ENCODE measurements around the gene SUMF1. TPM values are rescaled to one million over a fixed set of nuclear protein-coding genes. Genes with fewer than 3 reads are reported as not detected.

The SUMF1 gene
- total and polyA plus RNA-seq, 2 of the 13 experiments (the other 11 are each of a cell fraction or from before 2014, with no cell fraction given), result 18.5 to 28.9 TPM

- ChIA-PET CTCF (ENCODE audit: low intra/inter-chr PET ratio, low total read pairs) (no interaction called here), POLR2A (interaction anchor here (1.0 to 1.3 kb wide), 2 partner anchors 41 to 67 kb away, joined by 5 to 7 read pairs; partner anchors contain the start of genes ITPR1 and SUMF1)
- H3K27ac ChIP-seq (ENCODE audit: extremely low read length, insufficient read depth, low read length), result peak overlapping the region; percentile 58
- H3K4me2 ChIP-seq (ENCODE audit: low read depth, low read length), result peak overlapping the region; percentile 41; the same call in 1 of the 2 replicates
- H3K4me1 ChIP-seq (ENCODE audit: insufficient read depth, low read length), result peaks cover 27% of the 10 kb centered on the region
- H4K20me1 ChIP-seq (ENCODE audit: insufficient read depth, low read length), result no peaks in the 10 kb centered on the region; the same call in 1 of the 2 replicates
- H2AFZ ChIP-seq (ENCODE audit: low read length), result no peak overlapping the region
- intact Hi-C loops (cut with micrococcal nuclease; ENCODE audit: unreplicated experiment) (no loop called here), in situ Hi-C loops (cut with HindIII; ENCODE audit: extremely low pct_ligation_motif_present, low pct_unique_long_range_greater_than_20kb) (no loop called here)
- peaks cover 8% of the 10 kb centered on the region for H3K79me2 ChIP-seq (ENCODE audit: insufficient read depth, low read length)
- H3K36me3 ChIP-seq (replicated peaks in 1 of 2; ENCODE audit: control insufficient read depth in 1 of 2, insufficient read depth in 2 of 2, low read length in 2 of 2), result peaks cover 3% of the 10 kb centered on the region in 2 experiments; a peak in 2 of 5 replicates
- no peaks in the 10 kb centered on the region for H3K27me3 ChIP-seq (ENCODE audit: control insufficient read depth in 1 of 2, insufficient read depth in 2 of 2, low read length in 2 of 2)
- H3K4me3 ChIP-seq (replicated peaks in 1 of 3; ENCODE audit: insufficient read depth in 1 of 3, low read depth in 2 of 3, low read length in 3 of 3), result no peak overlapping the region
- FAIRE-seq, result no peak
- DNase-seq (ENCODE audit: low spot score), result no peak
- no peak for ATAC-seq
- TF ChIP-seq SRF (IDR thresholded peaks at IDR 0.05; ENCODE audit: low read depth, low read length) (no peak), ARID3A (IDR thresholded peaks at IDR 0.05; ENCODE audit: low read depth, low read length) (0 out of 2 replicates have a peak, but pooled peaks have one; percentile 12)
- H3K9ac ChIP-seq (ENCODE audit: insufficient read depth, low read depth, low read length), result peak overlapping the region; percentile 29; the same call in 1 of the 2 replicates
- WGBS (ENCODE audit: low lambda C conversion rate), result 92% methylated on average over 3 of the region's 3 CpGs
- H3K9me3 ChIP-seq (ENCODE audit: low read length), result no peaks in the 10 kb centered on the region
- BruUV-seq (replicated peaks), result no TSS peak
Measured at GRCh38 chr3:4426261-4426781, 40.7 kb downstream of the SUMF1 start.

- Histone ChIP-seq H3K9ac (ENCODE audit: insufficient read depth, low read depth, low read length) (no peak overlapping the region), H4K20me1 (ENCODE audit: insufficient read depth, low read length) (no peaks in the 10 kb centered on the region; the same call in 1 of the 2 replicates), H3K27me3 (ENCODE audit: control insufficient read depth in 1 of 2, insufficient read depth in 2 of 2, low read length in 2 of 2) (no peaks in the 10 kb centered on the region), H3K27ac (ENCODE audit: extremely low read length, insufficient read depth, low read length) (peak overlapping the region; percentile 58), H3K4me2 (ENCODE audit: low read depth, low read length) (no peak overlapping the region), H3K36me3 (replicated peaks in 1 of 2; ENCODE audit: control insufficient read depth in 1 of 2, insufficient read depth in 2 of 2, low read length in 2 of 2) (peaks cover 3% of the 10 kb centered on the region in 2 experiments; a peak in 2 of 5 replicates), H3K4me3 (replicated peaks in 1 of 3; ENCODE audit: insufficient read depth in 1 of 3, low read depth in 2 of 3, low read length in 3 of 3) (no peak overlapping the region), H3K9me3 (ENCODE audit: low read length) (no peaks in the 10 kb centered on the region), H2AFZ (ENCODE audit: low read length) (no peak overlapping the region), H3K79me2 (ENCODE audit: insufficient read depth, low read length) (peaks cover 8% of the 10 kb centered on the region), H3K4me1 (ENCODE audit: insufficient read depth, low read length) (peaks cover 33% of the 10 kb centered on the region)
- BruUV-seq (replicated peaks), result no TSS peak
- ATAC-seq, result no peak
- intact Hi-C loops (cut with micrococcal nuclease; ENCODE audit: unreplicated experiment) (no loop called here), in situ Hi-C loops (cut with HindIII; ENCODE audit: extremely low pct_ligation_motif_present, low pct_unique_long_range_greater_than_20kb) (no loop called here)
- WGBS (ENCODE audit: low lambda C conversion rate), result 99% methylated on average over 4 of the region's 4 CpGs
- DNase-seq (ENCODE audit: low spot score), result no peak
- POLR2A ChIA-PET, result no interaction called here
- CTCF ChIA-PET (ENCODE audit: low intra/inter-chr PET ratio, low total read pairs), result no interaction called here
- TF ChIP-seq ZFX (CRISPR knock-in tag; IDR thresholded peaks at IDR 0.05; ENCODE audit: low read depth), result no peak
- TF ChIP-seq GRHL1 (CRISPR knock-in tag; conservative IDR thresholded peaks at IDR 0.05), result no peak
- TF ChIP-seq ZFP1 (CRISPR knock-in tag; IDR thresholded peaks at IDR 0.05), result no peak
- TF ChIP-seq HNRNPK (IDR thresholded peaks at IDR 0.05; ENCODE audit: low read depth, low read length, poor library complexity, severe bottlenecking), result no peak
- no peak for TF ChIP-seq ZFP82 (CRISPR knock-in tag; IDR thresholded peaks at IDR 0.05; ENCODE audit: borderline replicate concordance)
- TF ChIP-seq ZNF224 (CRISPR knock-in tag; IDR thresholded peaks at IDR 0.05), result no peak
- no peak for FAIRE-seq
Measured at GRCh38 chr3:4425707-4426106, 41.4 kb downstream of the SUMF1 start.
